CD14-positive monocyte (primary cell): ENCODE measurements around the gene SLC22A7. TPM values are rescaled to one million over a fixed set of nuclear protein-coding genes. Genes with fewer than 3 reads are reported as not detected.

ENCODE experiments used
- DNase-seq, 3 donors: peaks; one replicate each; pipeline ENCODE4 v3.0.0-alpha.2; 2011 to 2022
- H2AFZ ChIP-seq: 2 replicates; pipeline ENCODE4 v1.6.0; 2012; ENCODE audit warnings: mild to moderate bottlenecking, low read depth, low read length, inconsistent platforms; ENCODE audit not compliant: insufficient read depth, poor library complexity, severe bottlenecking
- H3K27ac ChIP-seq, 2 donors: 1 replicate in 1 of 2; 2 replicates in 1 of 2; pipeline ENCODE4 v1.5.1; 2012 to 2013; ENCODE audit warnings: low read length in 2 of 2, control low read depth in 1 of 2, inconsistent platforms in 1 of 2, low read depth in 1 of 2, mild to moderate bottlenecking in 1 of 2
- H3K27me3 ChIP-seq, 2 donors: one replicate each; pipeline versions ENCODE4 v1.6.0 to v1.6.1; 2011 to 2013; ENCODE audit warnings: low read length in 2 of 2; ENCODE audit not compliant: control insufficient read depth in 2 of 2, insufficient read depth in 2 of 2
- H3K36me3 ChIP-seq, 2 donors: replicated peaks in 1 of 2; 1 replicate in 1 of 2; 2 replicates in 1 of 2; pipeline versions ENCODE4 v1.5.1 to v1.6.1; 2012 to 2013; ENCODE audit warnings: low read length in 2 of 2, control low read depth in 1 of 2, inconsistent platforms in 1 of 2, mild to moderate bottlenecking in 1 of 2; ENCODE audit not compliant: insufficient read depth in 2 of 2, control insufficient read depth in 1 of 2
- H3K4me1 ChIP-seq, 2 donors: 1 replicate in 1 of 2; 2 replicates in 1 of 2; pipeline versions ENCODE4 v1.5.1 to v1.6.1; 2012 to 2013; ENCODE audit warnings: low read length in 2 of 2, control low read depth in 1 of 2, inconsistent platforms in 1 of 2, mild to moderate bottlenecking in 1 of 2, moderate library complexity in 1 of 2; ENCODE audit not compliant: insufficient read depth in 2 of 2, control insufficient read depth in 1 of 2
- H3K4me2 ChIP-seq: replicated peaks from 2 replicates; pipeline ENCODE3; 2012; ENCODE audit warnings: low read length, moderate library complexity, mild to moderate bottlenecking; ENCODE audit not compliant: poor library complexity, severe bottlenecking; ENCODE audit errors: extremely low read depth
- H3K4me3 ChIP-seq, 3 experiments: fragments of 200-600 bp in 1 of 3; sonication (generic) in 1 of 3; replicated peaks in 1 of 3; 1 replicate in 2 of 3; 2 replicates in 1 of 3; pipeline ENCODE4 v1.5.1; 2011 to 2013; ENCODE audit warnings: low read length in 3 of 3, mild to moderate bottlenecking in 3 of 3, control low read depth in 2 of 3, low read depth in 2 of 3, inconsistent platforms in 1 of 3, moderate library complexity in 1 of 3
- H3K79me2 ChIP-seq: 2 replicates; pipeline ENCODE4 v1.6.0; 2012; ENCODE audit warnings: mild to moderate bottlenecking, control low read depth, inconsistent platforms, low read length, moderate library complexity; ENCODE audit not compliant: insufficient read depth
- H3K9ac ChIP-seq: 2 replicates; pipeline ENCODE4 v1.6.0; 2017; ENCODE audit warnings: low read length, mild to moderate bottlenecking; ENCODE audit not compliant: insufficient read depth, poor library complexity, severe bottlenecking
- H3K9me3 ChIP-seq, 2 donors: replicated peaks in 1 of 2; 1 replicate in 1 of 2; 2 replicates in 1 of 2; pipeline versions ENCODE4 v1.5.1 to v1.6.1; 2012 to 2013; ENCODE audit warnings: low read length in 2 of 2, control low read depth in 1 of 2; ENCODE audit not compliant: control insufficient read depth in 1 of 2, insufficient read depth in 1 of 2
- H4K20me1 ChIP-seq: 2 replicates; pipeline ENCODE4 v1.6.0; 2012; ENCODE audit warnings: mild to moderate bottlenecking, low read length, control low read depth, moderate library complexity; ENCODE audit not compliant: insufficient read depth
- H3K27ac Mint-ChIP-seq, 7 donors: one replicate each; pipeline ENCODE4 v1.8.0; 2020; ENCODE audit warnings: mild to moderate bottlenecking in 7 of 7, mixed read lengths in 7 of 7, moderate library complexity in 6 of 7, inconsistent platforms in 2 of 7
- H3K27me3 Mint-ChIP-seq, 3 donors: one replicate each; pipeline ENCODE4 v1.8.0; 2021 to 2022; ENCODE audit warnings: low read depth in 3 of 3, mild to moderate bottlenecking in 3 of 3, mixed read lengths in 3 of 3, moderate library complexity in 3 of 3, inconsistent platforms in 1 of 3
- H3K36me3 Mint-ChIP-seq, 2 donors: one replicate each; pipeline ENCODE4 v1.8.0; 2020; ENCODE audit warnings: mixed read lengths in 2 of 2, inconsistent platforms in 1 of 2, mild to moderate bottlenecking in 1 of 2
- H3K4me1 Mint-ChIP-seq: one replicate; pipeline ENCODE4 v1.8.0; 2020; ENCODE audit warnings: mild to moderate bottlenecking, mixed read lengths
- H3K4me3 Mint-ChIP-seq, 2 donors: one replicate each; pipeline ENCODE4 v1.8.0; 2020; ENCODE audit warnings: mild to moderate bottlenecking in 2 of 2, mixed read lengths in 2 of 2, moderate library complexity in 1 of 2
- H3K9me3 Mint-ChIP-seq, 7 donors: one replicate each; pipeline ENCODE4 v1.8.0; 2020 to 2022; ENCODE audit warnings: mixed read lengths in 7 of 7, mild to moderate bottlenecking in 6 of 7, moderate library complexity in 6 of 7, inconsistent platforms in 2 of 7
- CTCF ChIP-seq: fragments of 200-600 bp; IDR thresholded peaks from one replicate; pipeline ENCODE4 v1.8.0; 2022; ENCODE audit warnings: antibody characterized with exemption, mild to moderate bottlenecking
- WGBS: methylation state at CpG from one replicate; pipeline ENCODE4 v1.1.5; 2013; ENCODE audit warnings: missing lambda C conversion rate; ENCODE audit not compliant: insufficient coverage; 5-methylcytosine and 5-hydroxymethylcytosine counted together
- intact Hi-C, 2 donors: fragments of 100-400 bp; cut with micrococcal nuclease; formaldehyde crosslinking; loops; one replicate each; pipeline versions ENCODE4 v1.15.0 to v1.15.1; 2023
- polyA plus RNA-seq, 3 donors: library from polyadenylated mRNA; depleted of rRNA in 1 of 3; unstranded in 2 of 3; stranded (reverse) in 1 of 3; fragments of 300-500 nt in 2 of 3; fragments of >200 nt in 1 of 3; fragmentation: Illumina TruSeq in 2 of 3; gene quantifications; 1 replicate in 2 of 3; 2 replicates in 1 of 3; pipeline ENCODE4 v1.2.3, GENCODE V29; 2012 to 2021

The SLC22A7 gene
- polyA plus RNA-seq, 3 donors: not detected

- Histone ChIP-seq H3K4me2 (peak overlapping the region; percentile 81), H3K4me3 (peak overlapping the region in 1 of 3 experiments; percentile 73), H3K9ac (no peak overlapping the region), H2AFZ (no peak overlapping the region), H3K79me2 (no peaks in the 10 kb centered on the region), H3K4me1 (peaks cover 46 to 50% of the 10 kb centered on the region in 2 donors), H3K9me3 (no peaks in the 10 kb centered on the region), H3K27me3 (no peaks in the 10 kb centered on the region), H3K36me3 (no peaks in the 10 kb centered on the region), H3K27ac (no peak overlapping the region), H4K20me1 (no peaks in the 10 kb centered on the region)
- peaks cover 0 to 2% (median 0%) of the 10 kb centered on the region in 3 donors for H3K27me3 Mint-ChIP-seq
- H3K4me3 Mint-ChIP-seq: peak overlapping the region in 1 of 2 donors; percentile 36
- TF ChIP-seq CTCF: no peak
- WGBS: 80% methylated on average over 3 of the region's 5 CpGs
- H3K4me1 Mint-ChIP-seq: peaks cover 47% of the 10 kb centered on the region
- no peak overlapping the region for H3K27ac Mint-ChIP-seq
- no peaks in the 10 kb centered on the region for H3K36me3 Mint-ChIP-seq
- intact Hi-C loops: no loop called here
- DNase-seq: no peak
- peaks cover 0 to 1% (median 0%) of the 10 kb centered on the region in 7 donors for H3K9me3 Mint-ChIP-seq
Observed at GRCh38 chr6:43307451-43308100, 9.5 kb downstream of the SLC22A7 start.

DNA sequence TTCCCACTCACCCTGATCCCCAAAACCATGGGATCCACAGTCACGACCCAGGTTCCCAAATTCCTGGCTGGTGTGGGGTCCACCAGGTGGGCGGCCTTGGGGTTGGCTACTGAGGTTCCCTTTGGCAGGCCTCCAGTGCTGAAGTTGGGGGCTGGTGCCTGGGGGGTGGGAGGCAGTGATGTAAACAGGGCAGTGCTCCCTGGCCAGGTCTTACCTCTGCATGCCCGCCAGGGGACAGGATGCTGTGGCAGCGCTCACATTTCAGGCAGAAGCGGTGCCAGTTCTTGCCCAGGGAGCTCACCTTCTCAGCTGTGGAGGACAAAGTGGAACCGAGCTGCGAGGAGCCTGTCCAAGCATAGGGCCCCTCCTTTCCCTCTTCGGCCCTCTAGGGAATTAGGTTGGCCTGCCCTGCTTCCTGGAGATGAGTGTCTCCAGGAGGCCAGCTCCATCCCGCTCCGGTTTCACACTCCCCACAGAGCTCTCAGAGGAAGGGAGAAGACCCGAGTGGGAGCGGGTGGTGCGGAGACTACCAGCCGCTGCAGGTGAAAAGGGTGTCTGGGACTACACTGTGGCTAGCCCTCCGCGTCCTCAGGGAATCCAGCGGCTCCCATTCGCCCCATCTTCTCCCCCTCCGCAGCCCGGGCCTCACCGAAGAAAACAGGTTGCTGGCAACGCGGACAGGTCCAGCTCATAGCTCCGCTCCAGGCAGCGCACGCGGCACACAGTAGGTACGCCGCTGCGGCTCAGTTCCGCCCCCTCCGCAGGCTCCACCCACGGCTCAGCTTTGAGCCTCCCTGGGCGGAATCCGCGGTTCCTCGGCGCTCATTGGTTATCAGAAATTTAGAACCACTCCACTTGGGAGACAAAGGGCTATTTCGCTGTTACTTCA is 10.3 kb downstream of the SLC22A7 start, which contains the start of gene CRIP3:
TSS of gene CRIP3 (minus strand) at position 726 of the 889 bp plus-strand sequence. CDS start at position 692, 34 bp downstream.
- peak; percentile 25 to 48 (median 39) for DNase-seq
- H3K27me3 Mint-ChIP-seq: peaks cover 0 to 2% (median 0%) of the 10 kb centered on the region in 3 donors
- H3K9me3 ChIP-seq: no peaks in the 10 kb centered on the region
- H3K27ac Mint-ChIP-seq: peak within 1 kb of the TSS in 4 of 7 donors; percentile 66 to 78 (median 70)
- H3K4me1 Mint-ChIP-seq: peaks cover 54% of the 10 kb centered on the region
- H4K20me1 ChIP-seq: no peaks in the 10 kb centered on the region
- H3K9ac ChIP-seq: peak within 1 kb of the TSS; percentile 5
- no peaks in the 10 kb centered on the region for H3K36me3 Mint-ChIP-seq
- intact Hi-C loops: no loop called here
- 3% methylated on average over 34 of the region's 39 CpGs for WGBS
- no peak within 1 kb of the TSS for H3K27ac ChIP-seq
- TF ChIP-seq CTCF: peak; percentile 64
- H3K9me3 Mint-ChIP-seq: peaks cover 0 to 3% (median 0%) of the 10 kb centered on the region in 7 donors
- H3K4me3 ChIP-seq: peak within 1 kb of the TSS; percentile 24 to 73 (median 37)
- no peaks in the 10 kb centered on the region for H3K36me3 ChIP-seq
- peak within 1 kb of the TSS; percentile 80 to 88 for H3K4me3 Mint-ChIP-seq
- peak within 1 kb of the TSS; percentile 66 for H2AFZ ChIP-seq
- peaks cover 52 to 58% of the 10 kb centered on the region in 2 donors for H3K4me1 ChIP-seq
- no peaks in the 10 kb centered on the region for H3K27me3 ChIP-seq
- no peaks in the 10 kb centered on the region for H3K79me2 ChIP-seq
- H3K4me2 ChIP-seq: peak within 1 kb of the TSS; percentile 81
